Measurements from ENCODE around the gene CCL7.

DNA sequence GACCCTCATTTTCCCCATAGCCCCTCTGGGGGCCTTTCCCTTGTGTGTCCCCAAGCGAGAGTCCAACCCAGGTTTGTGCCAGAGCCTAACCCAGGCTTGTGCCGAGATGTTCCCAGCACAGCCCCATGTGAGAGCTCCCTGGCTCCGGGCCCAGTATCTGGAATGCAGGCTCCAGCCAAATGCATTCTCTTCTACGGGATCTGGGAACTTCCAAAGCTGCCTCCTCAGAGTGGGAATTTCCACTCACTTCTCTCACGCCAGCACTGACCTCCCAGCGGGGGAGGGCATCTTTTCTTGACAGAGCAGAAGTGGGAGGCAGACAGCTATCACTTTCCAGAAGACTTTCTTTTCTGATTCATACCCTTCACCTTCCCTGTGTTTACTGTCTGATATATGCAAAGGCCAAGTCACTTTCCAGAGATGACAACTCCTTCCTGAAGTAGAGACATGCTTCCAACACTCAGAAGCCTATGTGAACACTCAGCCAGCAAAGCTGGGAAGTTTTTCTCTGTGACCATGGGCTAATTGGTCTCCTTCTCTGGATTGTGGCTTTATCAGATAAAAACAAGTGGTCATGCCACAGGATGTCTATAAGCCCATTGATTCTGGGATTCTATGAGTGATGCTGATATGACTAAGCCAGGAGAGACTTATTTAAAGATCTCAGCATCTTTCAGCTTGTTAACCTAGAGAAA lies 17.4 kb upstream of the CCL7 start:
- TF ChIP-seq POLR2A (IDR thresholded peaks at IDR 0.05; ENCODE audit: low read length) = no peak
- TF ChIP-seq GATA1 (IDR thresholded peaks at IDR 0.05; ENCODE audit: low read depth, low read length) = no peak

All from erythroblast (primary cell).